Measurements from ENCODE around the gene FCER1G. TPM values are rescaled to one million over a fixed set of nuclear protein-coding genes. Genes with fewer than 3 reads are reported as not detected.

FCER1G gene
- total RNA-seq: not detected in 2 replicates

DNA sequence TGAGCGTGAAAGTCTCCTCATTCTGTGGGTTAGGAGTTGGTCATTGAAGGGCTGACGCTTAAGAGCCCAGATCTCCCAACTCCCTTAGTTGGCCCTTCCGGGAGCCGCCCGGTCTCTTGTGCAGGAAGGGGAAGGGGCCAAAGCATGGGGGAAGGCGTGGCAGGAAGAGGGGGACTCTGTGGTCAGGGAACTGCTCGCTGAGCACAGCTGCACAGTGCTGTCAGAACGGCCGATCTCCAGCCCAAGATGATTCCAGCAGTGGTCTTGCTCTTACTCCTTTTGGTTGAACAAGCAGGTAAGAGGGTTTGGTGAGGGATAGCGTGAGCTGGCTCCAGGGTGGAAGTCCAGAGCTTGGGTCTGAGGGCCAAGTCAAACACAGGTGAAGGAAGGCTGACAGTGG lies at the start of gene FCER1G:
Gene FCER1G (plus strand): TSS at position 220 of the 400 bp plus-strand sequence. CDS start 27 bp downstream, at position 247.

DNA sequence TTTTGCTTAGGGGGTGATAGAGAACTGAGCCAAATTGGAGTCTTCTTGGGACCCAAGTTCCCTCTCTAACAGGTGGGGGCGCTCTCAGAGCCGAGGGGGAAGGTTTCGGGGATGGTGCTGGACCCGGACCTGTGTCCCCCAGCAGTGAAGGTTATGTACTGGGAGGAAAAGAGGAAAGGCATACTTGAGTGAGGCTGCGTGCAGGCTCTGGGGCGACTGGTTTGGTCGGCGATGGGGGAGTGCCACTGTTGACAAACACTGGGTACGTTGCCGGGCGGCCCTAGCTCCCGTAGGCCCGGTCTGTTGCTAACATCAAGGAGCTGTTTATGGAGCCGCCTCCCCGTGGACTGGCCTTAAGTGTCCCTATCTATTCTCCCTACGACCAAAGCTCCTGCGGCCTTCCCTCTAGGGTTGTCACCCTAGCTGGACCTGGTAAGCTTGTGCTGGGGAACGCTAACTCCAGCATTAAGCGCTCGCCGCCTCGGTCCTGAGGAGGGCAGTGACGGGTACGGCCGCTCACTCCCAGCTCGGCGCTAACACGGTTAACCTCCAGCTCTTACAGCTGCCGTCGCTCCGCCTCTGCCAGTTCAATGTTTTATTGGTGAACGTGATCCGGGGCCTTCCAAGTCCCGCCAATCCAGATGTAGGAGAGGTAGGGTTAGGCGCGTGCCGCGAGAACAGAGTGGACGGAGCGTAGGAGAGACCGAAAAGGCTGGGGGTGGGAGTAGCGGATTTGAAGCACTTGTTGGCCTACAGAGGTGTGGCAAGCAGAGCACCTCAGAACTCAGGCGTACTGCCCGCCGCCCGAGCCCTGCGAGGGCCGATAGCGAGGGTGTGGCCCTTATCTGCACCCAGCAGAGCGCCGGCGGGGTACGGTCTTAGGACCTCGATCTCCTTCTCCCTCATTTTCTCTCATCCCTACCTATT lies 49.1 kb upstream of the FCER1G start, which contains the start of gene PPOX:
Gene PPOX (plus strand): TSS at position 685 of the 927 bp plus-strand sequence. CDS start 422 bp downstream, outside the sequence.

DNA sequence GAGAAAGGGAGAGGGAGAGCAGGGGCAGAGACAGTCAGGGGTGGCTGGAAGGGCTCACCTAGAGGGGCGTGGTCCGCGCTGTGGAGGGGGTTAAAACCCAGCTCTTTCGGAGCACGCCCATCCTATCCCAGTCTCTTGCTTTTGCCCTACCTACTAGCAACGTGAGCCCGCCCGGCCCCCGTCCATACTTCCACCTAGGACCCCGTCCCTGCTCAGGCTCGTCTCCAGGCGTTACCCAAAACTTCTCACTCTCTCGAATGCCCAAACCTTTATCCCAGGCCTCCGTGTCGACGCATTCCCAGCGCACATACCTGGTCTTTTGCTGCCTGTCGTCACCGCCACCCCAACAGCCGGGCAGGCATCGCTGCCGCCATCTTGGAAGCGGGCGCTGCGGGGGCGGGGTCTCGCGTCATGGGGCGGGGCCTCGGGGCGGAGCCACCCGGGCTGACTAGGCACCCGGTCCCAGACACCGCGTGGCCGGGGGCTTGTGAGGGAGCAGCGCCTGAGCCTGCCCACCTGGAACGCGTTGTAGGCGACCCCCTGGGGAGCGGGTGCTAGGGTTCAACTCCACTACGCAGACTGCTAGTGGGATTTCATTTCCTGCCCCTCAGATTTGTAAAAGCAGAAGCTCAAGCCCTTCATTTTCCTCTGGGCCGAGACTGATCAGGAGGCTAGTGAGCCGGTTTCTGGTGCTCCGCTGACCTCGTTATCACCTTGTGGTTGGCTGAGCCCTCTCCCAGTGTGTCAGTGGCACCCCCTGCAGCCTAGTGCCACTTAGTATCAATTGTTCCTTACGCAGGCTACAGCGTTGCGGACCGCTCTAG lies 37.8 kb upstream of the FCER1G start, which contains the start of gene B4GALT3:
Gene B4GALT3 (minus strand): TSS at position 396 of the 824 bp plus-strand sequence. CDS start 1,447 bp downstream, outside the sequence.

DNA sequence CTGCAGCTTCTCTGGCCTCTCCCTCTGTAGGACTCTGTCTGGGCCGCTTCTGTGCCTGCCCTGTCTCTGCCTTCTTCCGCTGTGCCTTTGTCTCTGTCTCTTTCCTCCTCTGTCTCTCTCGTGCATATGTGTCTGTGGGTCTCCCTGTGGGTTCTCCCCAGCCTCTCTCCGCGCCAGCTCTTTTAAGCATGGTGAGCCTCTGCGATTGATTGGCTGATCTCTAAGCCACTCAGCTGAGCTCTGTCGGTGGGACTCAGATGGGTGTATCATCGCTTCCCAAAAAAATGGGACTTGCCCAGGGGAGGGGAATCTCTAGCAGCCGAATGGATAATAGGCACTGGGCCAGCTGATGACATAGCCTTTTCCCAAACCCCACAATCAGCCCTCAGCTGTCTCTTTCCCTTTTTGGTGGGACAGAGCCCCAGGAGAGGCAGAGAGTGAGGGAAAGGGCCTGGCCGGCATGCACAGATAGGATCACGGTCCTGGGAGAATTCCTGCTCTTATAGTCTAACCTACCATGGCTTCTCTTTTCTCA lies 16.1 kb upstream of the FCER1G start, which contains the start of gene ADAMTS4:
Gene ADAMTS4 (minus strand): TSS at position 158 of the 535 bp plus-strand sequence. CDS start 427 bp downstream, outside the sequence.

DNA sequence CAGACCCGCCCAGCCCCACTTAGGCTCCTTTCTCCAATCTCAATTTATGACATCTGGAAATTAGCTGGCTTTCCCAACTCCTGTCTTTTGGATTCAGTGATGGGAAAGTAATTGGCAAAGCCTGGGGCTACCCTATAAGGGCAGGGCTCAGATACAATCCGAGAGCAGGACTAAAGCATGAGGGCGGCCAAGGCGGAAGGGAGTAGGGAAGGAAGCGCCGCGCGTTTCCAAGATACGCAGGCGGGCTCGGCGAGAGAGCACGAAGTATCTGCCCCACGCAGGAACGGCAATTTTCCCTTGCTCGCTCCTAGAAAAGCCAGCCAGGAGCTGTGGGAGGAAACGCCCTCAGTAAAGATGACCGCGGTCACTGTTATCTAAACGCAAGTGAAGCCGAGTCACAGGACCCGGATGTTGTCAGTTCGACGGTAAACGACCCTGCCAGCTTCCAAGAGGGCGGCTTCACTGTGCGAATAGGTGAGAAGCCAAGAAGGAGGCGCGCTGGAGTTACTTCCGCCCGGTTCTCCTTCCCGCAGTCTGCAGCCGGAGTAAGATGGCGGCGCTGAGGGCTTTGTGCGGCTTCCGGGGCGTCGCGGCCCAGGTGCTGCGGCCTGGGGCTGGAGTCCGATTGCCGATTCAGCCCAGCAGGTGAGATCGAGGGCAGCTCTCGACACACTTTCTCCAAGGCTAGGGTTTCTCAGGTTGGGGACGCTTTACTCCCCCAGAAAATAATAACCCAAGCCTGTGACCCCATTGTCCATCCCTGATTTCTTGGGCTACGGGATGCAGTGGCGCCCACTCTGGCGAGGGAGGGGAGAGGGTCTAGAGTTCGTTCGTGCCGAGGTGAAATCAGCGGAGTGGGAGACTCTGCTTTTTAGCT lies 13.0 kb upstream of the FCER1G start, which contains the start of gene NDUFS2:
Gene NDUFS2 (plus strand): TSS at position 532 of the 877 bp plus-strand sequence. CDS start 19 bp downstream, at position 551.

DNA sequence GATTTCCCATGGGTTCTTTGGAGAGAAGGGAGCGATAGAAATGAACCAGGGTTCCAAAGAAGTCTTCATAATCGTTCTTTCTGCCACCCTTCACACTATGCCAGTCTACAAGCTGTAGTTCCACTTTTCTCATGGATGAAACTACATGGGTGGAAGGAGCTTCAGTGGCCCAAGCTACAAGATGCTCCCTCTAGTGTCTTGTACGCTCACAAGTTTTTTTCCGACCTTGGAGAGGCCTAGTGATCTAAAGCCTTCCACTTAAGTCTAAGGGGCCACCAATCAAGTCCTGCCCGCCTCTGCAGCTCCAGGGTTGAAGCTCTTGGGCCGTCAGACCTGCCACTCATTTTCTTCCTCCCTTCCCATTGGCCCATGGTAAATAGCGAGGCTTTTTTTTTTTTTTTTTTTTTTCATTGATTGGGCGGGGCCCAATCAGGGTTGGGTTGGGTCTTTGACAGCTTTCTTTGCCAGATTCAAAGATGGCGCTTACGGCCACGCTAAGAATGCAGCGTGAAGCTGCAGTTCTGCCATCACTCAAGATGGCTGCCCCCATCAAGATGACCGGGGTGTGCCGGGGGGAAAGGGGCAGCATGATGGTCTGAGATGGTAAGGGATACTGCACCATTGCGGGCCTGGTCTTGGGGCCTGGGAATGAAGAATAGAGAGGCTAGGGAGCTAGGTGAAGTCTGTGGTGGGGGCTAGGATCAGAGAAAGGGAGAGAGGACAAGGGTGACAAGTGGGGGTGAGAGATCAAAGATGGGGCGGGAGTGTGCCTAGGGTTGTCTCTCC lies 10.6 kb downstream of the FCER1G start, which contains the start of gene TOMM40L:
Gene TOMM40L (plus strand): TSS at position 527 of the 786 bp plus-strand sequence. CDS start 430 bp downstream, outside the sequence.

DNA sequence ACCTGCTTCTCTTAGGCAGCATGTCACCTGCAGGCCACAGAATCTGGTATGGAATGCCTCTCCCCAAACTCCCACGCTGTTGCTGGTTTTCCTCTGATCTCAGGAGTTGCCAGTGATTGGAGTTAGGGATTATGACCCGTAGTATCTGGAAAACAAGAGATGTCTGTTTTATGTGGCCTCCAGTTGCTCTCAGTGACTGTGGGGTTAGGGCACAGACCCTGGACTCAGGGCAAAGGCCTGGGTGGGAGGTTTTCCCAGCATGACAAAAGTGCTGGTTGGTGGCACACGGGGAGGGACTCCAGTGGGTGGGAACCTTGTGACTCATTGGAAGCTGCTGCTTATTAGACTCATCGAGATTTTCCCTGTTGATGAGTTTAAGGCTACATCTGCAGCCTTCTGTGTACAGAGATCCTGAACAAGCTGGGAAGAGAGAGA lies 23.0 kb downstream of the FCER1G start, which contains the start of gene NR1I3:
Gene NR1I3 (minus strand): TSS at position 165 of the 435 bp plus-strand sequence. CDS start 1,638 bp downstream, outside the sequence.

DNA sequence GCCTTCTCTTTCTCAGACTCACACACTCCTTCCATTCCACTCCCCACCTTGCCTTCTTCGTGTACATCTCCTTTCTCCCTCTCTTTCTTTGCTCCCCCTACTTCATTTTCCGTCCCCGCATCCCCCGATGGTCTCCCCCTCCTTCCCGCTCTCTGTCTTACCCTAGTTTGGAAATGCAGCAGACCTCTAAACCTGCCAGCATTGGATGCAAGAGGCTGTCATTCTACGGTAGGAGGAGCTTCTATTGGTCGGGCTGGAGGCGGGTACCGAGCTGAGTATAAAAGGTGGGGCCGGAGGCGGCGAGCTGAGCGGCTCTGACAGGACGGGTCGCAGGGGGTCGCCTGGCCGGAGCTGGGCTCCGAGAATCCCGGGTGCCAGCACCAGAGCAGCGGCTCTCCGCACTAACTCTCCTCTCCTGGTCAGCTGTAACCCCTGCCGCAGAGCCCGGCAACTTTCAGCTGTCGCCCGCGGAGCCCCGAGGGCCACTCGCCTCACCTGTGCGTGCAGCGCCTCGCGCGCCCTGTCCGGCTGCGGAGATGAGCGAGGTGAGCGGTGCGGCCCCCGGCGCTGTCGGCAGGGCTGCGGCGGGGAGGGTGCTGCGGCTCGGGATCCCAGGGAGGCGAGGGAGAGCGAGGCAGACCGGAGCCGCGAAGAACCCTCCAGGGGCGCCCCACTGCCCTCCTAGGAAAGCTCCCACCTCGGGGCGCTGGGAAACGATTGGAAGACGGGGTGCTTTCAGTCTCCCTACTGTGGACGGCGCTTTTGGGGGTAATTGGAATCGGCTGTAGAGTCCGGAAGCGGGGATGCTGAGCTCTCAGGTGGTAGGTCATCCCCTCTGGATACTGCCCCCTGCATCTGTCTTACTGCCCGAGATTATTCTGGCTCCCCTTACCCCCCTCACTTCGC lies 43.6 kb downstream of the FCER1G start, which contains the start of gene PCP4L1:
Gene PCP4L1 (plus strand): TSS at position 307 of the 906 bp plus-strand sequence. CDS start 230 bp downstream, at position 537.

Other genes with a start within 250 kb of the FCER1G start
- gene F11R, start 194.1 kb upstream of the FCER1G start, total RNA-seq: 13.0 and 20.9 TPM in 2 replicates
- gene TSTD1, start 176.3 kb upstream of the FCER1G start, total RNA-seq: 0.49 and 6.0 TPM in 2 replicates
- gene USF1, start 169.3 kb upstream of the FCER1G start, total RNA-seq: 49.8 and 57.2 TPM in 2 replicates
- 1.8 TPM in 1 of 2 replicates, not detected in the other for gene ARHGAP30, start 145.4 kb upstream of the FCER1G start, total RNA-seq
- gene NECTIN4, start 125.7 kb upstream of the FCER1G start, total RNA-seq: not detected in 2 replicates
- gene KLHDC9, start 116.9 kb upstream of the FCER1G start, total RNA-seq: 0.16 and 7.6 TPM in 2 replicates
- gene PFDN2, start 97.3 kb upstream of the FCER1G start, total RNA-seq: 32.1 and 40.5 TPM in 2 replicates
- gene NIT1, start 97.2 kb upstream of the FCER1G start, total RNA-seq: 26.2 and 30.7 TPM in 2 replicates
- gene DEDD, start 82.6 kb upstream of the FCER1G start, total RNA-seq: 22.7 and 22.8 TPM in 2 replicates
- gene UFC1, start 61.3 kb upstream of the FCER1G start, total RNA-seq: 60.6 and 78.7 TPM in 2 replicates
- 7.3 and 7.4 TPM in 2 replicates for gene USP21, start 55.8 kb upstream of the FCER1G start, total RNA-seq
- 13.4 TPM in 2 replicates for gene PPOX, start 48.9 kb upstream of the FCER1G start, total RNA-seq
- gene B4GALT3, start 37.8 kb upstream of the FCER1G start, total RNA-seq: 15.3 and 17.0 TPM in 2 replicates
- 6.5 and 12.2 TPM in 2 replicates for gene ADAMTS4, start 16.2 kb upstream of the FCER1G start, total RNA-seq
- gene NDUFS2, start 12.9 kb upstream of the FCER1G start, total RNA-seq: 82.5 and 92.6 TPM in 2 replicates
- not detected in 2 replicates for gene APOA2, start 8.3 kb downstream of the FCER1G start, total RNA-seq
- gene TOMM40L, start 10.8 kb downstream of the FCER1G start, total RNA-seq: 6.0 and 6.9 TPM in 2 replicates
- not detected in 2 replicates for gene NR1I3, start 22.9 kb downstream of the FCER1G start, total RNA-seq
- not detected in 2 replicates for gene PCP4L1, start 43.5 kb downstream of the FCER1G start, total RNA-seq
- 0.90 and 1.1 TPM in 2 replicates for gene MPZ, start 94.7 kb downstream of the FCER1G start, total RNA-seq
- gene SDHC, start 99.1 kb downstream of the FCER1G start, total RNA-seq: 19.9 and 38.8 TPM in 2 replicates
- not detected in 2 replicates for gene CFAP126, start 152.6 kb downstream of the FCER1G start, total RNA-seq